Kasumi-1 (cell line): ENCODE measurements around the gene PTGER3.

Experiments used
- DNase-seq, 2 experiments: peaks; one replicate each; lab custom pipeline; 2025; lab: John Stamatoyannopoulos, UW

The PTGER3 gene

GRCh38 chr1:71049951-71050598 lies 2.5 kb upstream of the PTGER3 start:
- DNase-seq = peak; percentile 77 to 81

DNA sequence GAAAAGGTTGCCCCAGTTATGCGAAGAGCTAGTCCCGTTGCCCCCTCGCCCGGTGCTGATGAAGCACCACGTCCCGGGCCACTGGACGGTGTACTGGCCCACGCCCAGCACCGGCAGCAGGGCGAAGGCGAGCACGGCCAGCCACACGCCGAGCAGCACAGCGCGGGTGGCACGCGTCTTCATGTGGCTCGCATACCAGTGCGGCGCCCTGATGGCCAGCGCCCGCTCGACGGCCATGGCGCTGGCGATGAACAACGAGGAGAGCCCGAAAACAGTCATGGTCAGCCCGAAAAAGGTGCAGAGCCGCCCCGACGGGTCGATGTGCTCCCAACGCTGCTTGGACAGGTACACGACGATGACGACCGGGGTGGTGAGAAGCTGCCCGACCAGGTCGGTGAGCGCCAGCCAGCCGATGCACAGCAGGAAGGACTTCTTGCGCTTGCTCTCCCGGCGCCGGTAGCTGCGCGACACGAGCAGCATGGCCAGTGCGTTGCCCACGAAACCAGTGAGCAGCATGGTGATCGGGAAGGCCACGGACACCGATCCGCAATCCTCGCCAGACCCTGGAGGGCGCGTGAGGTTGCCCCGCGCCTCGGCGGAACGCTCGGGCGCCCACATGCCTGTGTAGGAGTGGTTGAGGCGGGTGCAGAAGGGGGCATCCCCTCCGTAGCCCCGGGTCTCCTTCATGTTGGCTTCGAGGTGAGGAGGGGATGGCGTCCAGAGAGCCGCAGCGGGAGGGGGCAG lies 553 bp downstream of the PTGER3 start:
- DNase-seq = no peak

- DNase-seq = no peak
Measured at GRCh38 chr1:71045463-71046028, 2.1 kb downstream of the PTGER3 start.

DNA sequence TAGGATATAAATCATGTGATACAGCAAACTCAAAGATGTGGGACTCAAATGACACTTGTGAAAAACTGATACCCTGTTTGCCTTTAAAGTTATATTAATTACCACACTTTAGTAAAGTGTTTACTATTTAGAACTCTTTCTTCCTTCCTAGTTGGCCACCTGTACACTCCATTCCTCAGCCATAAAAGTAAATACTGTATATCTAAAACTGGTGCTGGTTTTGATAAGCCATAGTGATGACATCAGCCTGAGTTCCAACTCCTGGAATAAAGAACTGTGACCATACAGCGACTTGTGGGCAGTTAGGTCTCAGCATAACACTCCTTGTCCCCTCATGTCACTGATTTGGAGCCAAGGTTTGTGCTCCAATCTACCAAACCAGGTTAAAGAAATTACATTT lies 2.8 kb downstream of the PTGER3 start:
- DNase-seq = no peak

- no peak for DNase-seq
Measured at GRCh38 chr1:71043065-71043464, 4.6 kb downstream of the PTGER3 start.

DNA sequence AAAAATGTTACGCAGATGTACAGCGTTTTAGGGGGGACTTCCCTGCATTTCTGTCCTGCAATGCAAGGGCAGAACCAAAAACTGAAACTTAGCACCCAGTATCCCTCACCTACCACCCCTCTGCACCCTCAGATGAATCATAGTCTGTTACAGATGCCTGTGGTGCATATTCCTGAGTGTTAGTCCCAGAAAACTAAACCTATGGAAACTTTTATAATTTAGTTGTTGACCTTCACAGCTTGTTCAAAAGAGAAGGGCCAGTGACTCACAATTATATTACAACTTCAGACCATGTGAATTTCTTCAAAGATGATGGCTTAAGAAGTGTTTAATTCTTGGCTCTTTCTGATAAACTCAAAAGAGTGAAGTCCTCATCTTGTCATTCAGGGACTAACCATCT lies 5.8 kb downstream of the PTGER3 start:
- DNase-seq = no peak

DNA sequence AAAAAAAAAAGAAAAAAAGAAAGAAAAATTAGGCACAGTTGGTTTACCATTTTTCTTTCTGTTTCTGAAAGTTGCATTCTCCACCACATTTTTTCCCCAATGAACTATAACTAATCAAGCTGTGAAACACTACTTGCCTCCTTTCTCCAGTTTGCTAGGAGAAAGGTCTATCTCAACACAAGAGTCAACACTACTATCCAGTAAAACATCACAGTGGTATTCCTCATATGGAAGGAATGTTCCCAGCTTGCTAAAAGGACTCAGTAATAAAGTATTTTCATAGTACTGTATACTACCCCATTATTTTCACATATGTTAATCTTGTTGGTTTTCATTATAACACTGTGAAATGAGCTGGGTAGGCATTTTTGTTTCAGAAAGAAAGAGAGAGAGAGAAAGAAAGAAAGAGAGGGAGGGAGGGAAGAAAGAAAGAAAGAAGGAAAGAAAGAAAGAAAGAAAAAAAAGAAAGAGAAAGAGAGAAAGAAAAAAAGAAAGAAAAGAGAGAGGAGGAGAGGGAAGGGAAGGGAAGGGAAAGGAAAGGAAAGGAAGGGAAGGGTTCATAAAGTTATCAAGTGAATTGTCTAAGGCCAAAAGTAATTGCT lies 7.9 kb downstream of the PTGER3 start:
- DNase-seq = no peak

- no peak for DNase-seq
Measured at GRCh38 chr1:71038942-71039341, 8.7 kb downstream of the PTGER3 start.

DNA sequence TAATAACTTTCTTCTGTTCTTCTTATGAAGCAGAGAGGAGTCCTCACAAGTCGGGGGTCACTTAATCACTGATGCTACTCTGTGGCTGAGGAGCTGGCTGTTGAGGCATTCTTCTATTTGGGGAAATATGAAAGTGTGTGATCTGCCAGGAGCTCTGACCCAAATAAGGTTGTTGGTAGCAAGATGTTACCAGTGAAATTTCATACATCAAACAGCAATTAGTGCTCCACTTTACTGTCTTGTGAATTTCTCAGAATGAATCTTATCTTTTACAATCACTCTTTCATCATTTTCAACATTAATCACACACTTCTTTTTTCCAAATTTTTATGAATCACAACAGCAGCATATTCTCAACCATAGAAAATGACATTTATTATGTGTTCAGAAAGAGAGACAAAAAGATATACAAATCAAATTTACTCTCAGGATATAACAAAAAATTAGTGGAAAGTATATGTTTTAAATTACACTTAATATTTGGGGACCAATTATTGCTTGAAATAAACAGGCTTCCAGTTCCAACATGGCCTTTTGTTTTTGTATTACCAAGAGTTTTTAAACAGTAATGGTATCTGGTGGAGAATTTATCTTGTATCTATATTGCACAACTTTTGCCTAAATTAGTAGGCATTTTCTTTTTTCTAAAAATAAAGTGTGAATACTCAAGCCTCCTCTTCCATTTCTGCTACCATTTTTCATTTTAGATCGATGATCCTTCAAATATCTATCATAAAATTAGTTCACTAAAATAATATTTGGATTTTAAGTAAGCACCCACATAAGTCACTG lies 9.6 kb downstream of the PTGER3 start:
- DNase-seq = no peak

DNA sequence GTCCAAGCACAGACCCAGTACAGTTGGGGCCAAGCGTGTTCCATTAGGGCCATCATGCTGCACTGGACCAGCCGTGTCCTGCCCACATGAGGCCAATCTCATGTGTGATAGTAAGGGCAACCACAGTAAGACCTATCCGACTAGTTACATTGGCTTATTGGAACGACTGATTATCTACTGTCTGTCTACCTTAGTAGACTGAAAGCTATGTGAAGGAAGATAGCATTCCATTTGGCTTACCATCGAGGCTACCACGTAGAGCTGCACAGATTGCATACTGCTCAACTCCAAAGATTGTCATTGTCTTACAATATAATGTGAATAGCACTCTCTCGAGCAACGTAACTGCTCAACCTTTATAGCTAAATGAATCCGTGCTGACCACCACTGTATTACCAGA lies 10.6 kb downstream of the PTGER3 start:
- no peak for DNase-seq

- no peak for DNase-seq
Measured at GRCh38 chr1:71033136-71033535, 14.5 kb downstream of the PTGER3 start.

DNA sequence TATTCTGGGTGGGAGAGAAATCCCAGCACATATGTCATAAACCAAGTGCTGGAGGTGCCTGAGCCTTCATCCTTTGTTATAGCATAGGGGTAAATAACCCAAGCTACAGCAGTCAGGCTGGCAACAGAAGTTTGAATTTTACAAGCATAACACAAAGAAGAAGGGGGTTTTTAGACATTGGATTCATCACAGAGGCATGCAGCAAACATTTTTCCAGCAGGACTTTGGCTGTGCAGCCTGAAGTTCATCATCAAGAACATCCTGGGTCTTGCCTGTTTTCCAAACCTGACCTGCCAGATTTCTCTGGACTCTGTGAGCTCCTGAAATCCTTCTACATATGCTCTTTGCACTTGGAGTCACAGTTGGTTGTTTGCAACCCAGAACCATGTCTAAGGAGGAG lies 16.2 kb downstream of the PTGER3 start:
- no peak for DNase-seq

- DNase-seq = no peak
Measured at GRCh38 chr1:71030026-71030425, 17.6 kb downstream of the PTGER3 start.

DNA sequence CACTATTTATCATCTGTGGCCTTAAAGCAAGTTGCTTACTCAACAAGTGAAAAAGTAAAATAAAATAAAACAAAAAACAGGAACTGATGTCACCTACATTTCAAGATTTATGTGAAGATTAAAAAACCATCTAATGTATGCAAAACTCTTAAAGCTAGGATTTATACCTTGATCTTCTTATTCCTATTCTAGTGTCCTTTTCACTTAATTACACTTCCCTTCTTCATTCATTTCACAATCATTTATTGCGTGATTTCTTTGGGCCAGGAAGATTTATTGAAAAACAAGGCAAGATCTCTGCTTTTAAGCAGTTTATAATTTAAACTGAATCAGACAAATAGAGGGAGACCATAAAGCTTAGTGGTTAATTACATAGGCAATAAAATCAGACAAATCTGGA lies 18.6 kb downstream of the PTGER3 start:
- no peak for DNase-seq

- DNase-seq = no peak
Measured at GRCh38 chr1:71027991-71028390, 19.6 kb downstream of the PTGER3 start.

DNA sequence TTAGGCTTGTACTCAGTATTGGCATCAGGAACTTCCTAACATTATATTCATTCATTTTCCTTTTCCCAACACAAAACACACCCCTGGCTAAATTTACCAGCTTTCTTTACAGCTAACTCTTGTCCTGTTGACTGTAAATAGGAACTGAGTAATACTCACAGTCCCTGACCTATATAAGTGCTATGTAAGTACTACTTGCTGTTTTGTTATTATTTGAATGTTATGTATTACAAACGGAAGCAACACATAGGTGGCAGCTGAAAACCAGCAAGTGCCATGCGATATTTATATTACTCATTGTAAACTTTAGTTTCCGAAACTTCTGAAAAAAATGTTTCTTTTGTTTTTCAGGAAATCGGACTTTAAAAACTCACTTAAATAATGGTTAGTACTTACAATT lies 21.5 kb downstream of the PTGER3 start:
- DNase-seq = no peak

DNA sequence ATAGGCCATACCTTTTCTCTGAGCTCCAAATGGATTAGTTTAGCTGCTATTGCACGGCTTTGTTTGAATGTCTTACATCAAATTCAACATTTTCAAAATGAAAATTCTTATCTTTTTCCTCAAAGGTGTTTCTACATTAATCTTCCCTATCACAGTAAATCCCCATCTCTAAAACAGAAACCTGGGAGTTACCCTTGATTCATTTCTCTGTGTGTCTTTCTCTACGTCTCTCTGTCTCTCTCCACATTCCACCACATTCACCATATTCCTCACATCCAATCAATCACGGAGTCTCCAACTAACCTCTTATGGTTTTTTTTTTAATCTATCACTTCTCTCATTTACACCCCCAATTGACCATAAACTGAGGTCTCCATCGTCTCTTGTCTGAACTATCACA lies 24.1 kb downstream of the PTGER3 start:
- no peak for DNase-seq

DNA sequence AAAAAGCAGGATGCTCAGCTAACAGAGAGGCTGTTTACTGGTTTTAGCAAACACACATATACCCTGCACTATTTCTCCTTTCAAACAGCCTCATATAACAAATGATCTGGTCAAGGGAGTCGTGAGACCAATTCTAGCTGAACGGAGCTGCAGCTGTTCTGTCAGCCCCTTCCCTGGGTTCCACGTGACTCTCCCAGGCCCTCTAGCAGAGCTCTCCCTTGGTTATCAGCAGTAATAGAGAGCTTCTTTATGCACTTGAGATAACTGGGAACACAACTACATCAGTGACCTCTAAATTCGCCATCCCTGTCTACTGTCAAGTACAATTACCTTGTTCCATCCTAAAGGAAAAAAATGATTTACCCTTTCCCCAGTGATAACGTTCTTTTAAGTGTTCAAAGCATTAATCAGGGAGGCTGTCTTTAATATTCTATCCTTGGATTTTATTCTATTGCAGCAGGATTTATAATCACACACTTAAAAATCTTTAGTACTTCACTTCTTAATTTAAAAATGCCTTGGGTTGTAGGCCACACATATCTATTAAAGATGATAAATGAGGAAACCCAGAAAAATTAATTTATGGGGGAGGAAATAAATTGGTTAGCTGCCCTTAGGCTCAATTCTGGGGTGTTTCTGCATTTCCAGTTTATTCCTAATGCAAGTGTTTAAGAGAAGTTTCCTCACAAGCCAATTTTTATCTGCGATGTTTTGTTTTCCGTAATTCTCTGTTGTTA lies 28.2 kb downstream of the PTGER3 start:
- DNase-seq = no peak

GRCh38 chr1:71018791-71019190 lies 28.8 kb downstream of the PTGER3 start:
- no peak for DNase-seq

DNA sequence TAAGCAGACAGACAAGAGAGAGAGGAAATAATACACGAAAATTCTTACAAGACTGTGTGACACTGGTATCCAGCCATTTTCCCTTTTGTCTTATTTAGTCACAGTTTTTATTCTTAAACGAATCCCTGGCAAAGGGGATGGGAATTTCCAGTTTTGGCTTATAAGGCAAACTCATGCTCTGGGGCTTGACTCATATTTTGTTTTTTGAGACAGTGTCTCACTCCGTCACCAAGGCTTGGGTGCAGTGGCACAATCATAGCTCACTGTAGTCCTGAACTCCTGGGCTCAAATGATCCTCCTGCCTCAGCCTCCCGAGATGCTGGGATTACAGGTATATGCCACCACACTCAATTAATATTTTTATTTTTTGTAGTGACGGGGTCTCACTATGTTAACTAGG lies 31.9 kb downstream of the PTGER3 start:
- no peak for DNase-seq

GRCh38 chr1:71014178-71014579 lies 33.4 kb downstream of the PTGER3 start:
- DNase-seq = no peak
